Mesendoderm (in vitro differentiated cells): ENCODE data around the gene HAUS8.
A peak's percentile ranks its signal among the peaks of the same experiment; 100 is the strongest.

Experiments
- DNase-seq: peaks from one replicate; pipeline ENCODE4 v3.0.0; 2013
- H2AK5ac ChIP-seq: 2 replicates; pipeline ENCODE4 v1.6.1; 2013; ENCODE audit warnings: low read length, inconsistent platforms
- H2BK120ac ChIP-seq: 2 replicates; pipeline ENCODE4 v1.6.1; 2013; ENCODE audit warnings: low read depth, mild to moderate bottlenecking, low read length, moderate library complexity, mixed read lengths
- H2BK15ac ChIP-seq: replicated peaks from 2 replicates; pipeline ENCODE4 v1.6.1; 2013; ENCODE audit warnings: low read depth, mild to moderate bottlenecking, moderate library complexity
- H2BK5ac ChIP-seq: 2 replicates; pipeline ENCODE4 v1.6.1; 2013; ENCODE audit warnings: low read length, inconsistent platforms
- H3K18ac ChIP-seq: 2 replicates; pipeline ENCODE4 v1.6.1; 2013; ENCODE audit warnings: mild to moderate bottlenecking, low read length, mixed read lengths
- H3K23ac ChIP-seq: one replicate; pipeline ENCODE4 v1.6.1; 2013; ENCODE audit warnings: low read length
- H3K27ac ChIP-seq: 2 replicates; pipeline ENCODE4 v1.5.1; 2013; ENCODE audit warnings: low read depth, mild to moderate bottlenecking, inconsistent platforms, low read length, moderate library complexity
- H3K27me3 ChIP-seq: 2 replicates; pipeline ENCODE4 v1.6.1; 2013; ENCODE audit warnings: low read length, control low read depth, mild to moderate bottlenecking, inconsistent platforms; ENCODE audit not compliant: insufficient read depth, poor library complexity
- H3K36me3 ChIP-seq: 2 replicates; pipeline ENCODE4 v1.6.1; 2013; ENCODE audit warnings: low read length, inconsistent platforms; ENCODE audit not compliant: control insufficient read depth, insufficient read depth
- H3K4ac ChIP-seq: one replicate; pipeline ENCODE4 v1.6.1; 2013; ENCODE audit warnings: low read depth, mild to moderate bottlenecking, low read length, moderate library complexity
- H3K4me1 ChIP-seq: 2 replicates; pipeline ENCODE4 v1.6.1; 2013; ENCODE audit warnings: low read depth, low read length, inconsistent platforms; ENCODE audit not compliant: control insufficient read depth
- H3K4me2 ChIP-seq: 2 replicates; pipeline ENCODE4 v1.6.1; 2013; ENCODE audit warnings: low read length
- H3K4me3 ChIP-seq: 2 replicates; pipeline ENCODE4 v1.5.1; 2013; ENCODE audit warnings: mild to moderate bottlenecking, low read length
- H3K56ac ChIP-seq: one replicate; pipeline ENCODE4 v1.6.1; 2013; ENCODE audit warnings: low read length
- H3K79me1 ChIP-seq: 2 replicates; pipeline ENCODE4 v1.6.1; 2013; ENCODE audit warnings: low read length, inconsistent platforms
- H3K79me2 ChIP-seq: 2 replicates; pipeline ENCODE4 v1.6.1; 2013; ENCODE audit warnings: mild to moderate bottlenecking, low read length; ENCODE audit not compliant: control insufficient read depth, insufficient read depth
- H3K9ac ChIP-seq: 2 replicates; pipeline ENCODE4 v1.6.1; 2013; ENCODE audit warnings: low read length, inconsistent platforms
- H4K5ac ChIP-seq: one replicate; pipeline ENCODE4 v1.6.1; 2013; ENCODE audit warnings: low read length
- H4K8ac ChIP-seq: one replicate; pipeline ENCODE4 v1.6.1; 2013; ENCODE audit warnings: low read depth, mild to moderate bottlenecking, control low read depth, low read length, moderate library complexity
- whole genome bisulfite sequencing: extraction: QIAGEN DNeasy Blood & Tissue Kit; methylation state at CpG from one replicate; pipeline ENCODE4 v1.1.7; 2013; ENCODE audit warnings: low lambda C conversion rate, missing lambda C conversion rate; ENCODE audit not compliant: insufficient coverage; ENCODE audit errors: extremely low coverage; 5-methylcytosine and 5-hydroxymethylcytosine counted together

Gene HAUS8

GRCh38 chr19:17111766-17112165, 36.5 kb upstream of the HAUS8 start:
- WGBS: no CpG with 5 or more reads among the region's 3 CpGs
- H3K27ac ChIP-seq: no peak overlapping the region
- peak overlapping the region; percentile 66 for H3K23ac ChIP-seq
- H3K27me3 ChIP-seq: no peaks in the 10 kb centered on the region
- no peak overlapping the region for H3K4me2 ChIP-seq
- peaks cover 5% of the 10 kb centered on the region for H3K4me1 ChIP-seq
- H2BK120ac ChIP-seq: no peak overlapping the region
- no peak overlapping the region for H3K18ac ChIP-seq
- no peak overlapping the region for H3K4me3 ChIP-seq
- no peak overlapping the region for H2BK5ac ChIP-seq
- H3K56ac ChIP-seq: no peak overlapping the region
- no peak overlapping the region for H2AK5ac ChIP-seq
- H3K4ac ChIP-seq: no peak overlapping the region
- H3K9ac ChIP-seq: no peak overlapping the region
- H3K36me3 ChIP-seq: peaks cover 2% of the 10 kb centered on the region
- no peak overlapping the region for H4K8ac ChIP-seq
- H3K79me1 ChIP-seq: peaks cover 11% of the 10 kb centered on the region
- DNase-seq: no peak
- H4K5ac ChIP-seq: no peak overlapping the region
- H2BK15ac ChIP-seq: no peak overlapping the region
- peaks cover 2% of the 10 kb centered on the region for H3K79me2 ChIP-seq

- Histone ChIP-seq H2BK120ac (no peak overlapping the region), H3K4me3 (no peak overlapping the region), H2AK5ac (no peak overlapping the region), H2BK5ac (no peak overlapping the region), H3K79me2 (peaks cover 2% of the 10 kb centered on the region), H4K8ac (no peak overlapping the region), H4K5ac (no peak overlapping the region), H3K79me1 (peaks cover 11% of the 10 kb centered on the region), H3K9ac (no peak overlapping the region), H3K18ac (no peak overlapping the region), H3K4me1 (peaks cover 5% of the 10 kb centered on the region), H3K36me3 (peaks cover 2% of the 10 kb centered on the region), H3K4ac (no peak overlapping the region), H3K27ac (no peak overlapping the region), H2BK15ac (no peak overlapping the region), H3K56ac (no peak overlapping the region), H3K27me3 (no peaks in the 10 kb centered on the region), H3K23ac (no peak overlapping the region), H3K4me2 (no peak overlapping the region)
- no CpG with 5 or more reads among the region's 10 CpGs for WGBS
- DNase-seq: no peak
These were observed 35.3 kb upstream of the HAUS8 start for GRCh38 chr19:17110599-17110966.

- no peak overlapping the region for H3K18ac ChIP-seq
- H2AK5ac ChIP-seq: no peak overlapping the region
- peaks cover 5% of the 10 kb centered on the region for H3K4me1 ChIP-seq
- peaks cover 2% of the 10 kb centered on the region for H3K79me2 ChIP-seq
- H3K27me3 ChIP-seq: no peaks in the 10 kb centered on the region
- H4K5ac ChIP-seq: no peak overlapping the region
- H3K56ac ChIP-seq: no peak overlapping the region
- H2BK5ac ChIP-seq: no peak overlapping the region
- no peak overlapping the region for H4K8ac ChIP-seq
- DNase-seq: no peak
- H2BK15ac ChIP-seq: no peak overlapping the region
- no peak overlapping the region for H3K4me3 ChIP-seq
- no peak overlapping the region for H3K4me2 ChIP-seq
- WGBS: no CpG with 5 or more reads among the region's 26 CpGs
- no peak overlapping the region for H3K23ac ChIP-seq
- no peak overlapping the region for H2BK120ac ChIP-seq
- H3K27ac ChIP-seq: no peak overlapping the region
- no peak overlapping the region for H3K4ac ChIP-seq
- H3K79me1 ChIP-seq: peaks cover 11% of the 10 kb centered on the region
- peaks cover 2% of the 10 kb centered on the region for H3K36me3 ChIP-seq
- no peak overlapping the region for H3K9ac ChIP-seq
These were observed 34.8 kb upstream of the HAUS8 start for GRCh38 chr19:17109962-17110598.

- Histone ChIP-seq H3K9ac (no peak overlapping the region), H3K4ac (no peak overlapping the region), H3K36me3 (peaks cover 2% of the 10 kb centered on the region), H3K27ac (no peak overlapping the region), H3K79me2 (peaks cover 2% of the 10 kb centered on the region), H2BK15ac (no peak overlapping the region), H4K5ac (no peak overlapping the region), H3K79me1 (peaks cover 14% of the 10 kb centered on the region), H2AK5ac (no peak overlapping the region), H3K56ac (no peak overlapping the region), H2BK5ac (no peak overlapping the region), H3K4me1 (peaks cover 5% of the 10 kb centered on the region), H3K27me3 (no peaks in the 10 kb centered on the region), H3K18ac (no peak overlapping the region), H3K4me2 (no peak overlapping the region), H3K23ac (no peak overlapping the region), H2BK120ac (no peak overlapping the region), H3K4me3 (no peak overlapping the region), H4K8ac (no peak overlapping the region)
- DNase-seq: no peak
- WGBS: no CpG with 5 or more reads among the region's 9 CpGs
These were observed 34.0 kb upstream of the HAUS8 start for GRCh38 chr19:17109300-17109699.

- no peak overlapping the region for H3K27ac ChIP-seq
- WGBS: no CpG with 5 or more reads among the region's 4 CpGs
These were observed 33.2 kb upstream of the HAUS8 start for GRCh38 chr19:17108453-17108784.

More at GRCh38 chr19:17108453-17108784, 33.2 kb upstream of the HAUS8 start:
- H4K5ac ChIP-seq: no peak overlapping the region
- H2BK15ac ChIP-seq: no peak overlapping the region
- no peak overlapping the region for H2BK5ac ChIP-seq
- peaks cover 16% of the 10 kb centered on the region for H3K79me1 ChIP-seq
- H3K23ac ChIP-seq: no peak overlapping the region
- H3K4ac ChIP-seq: no peak overlapping the region
- no peak for DNase-seq
- H3K18ac ChIP-seq: no peak overlapping the region
- no peak overlapping the region for H2AK5ac ChIP-seq
- H3K27me3 ChIP-seq: no peaks in the 10 kb centered on the region
- H4K8ac ChIP-seq: no peak overlapping the region
- H3K4me1 ChIP-seq: no peaks in the 10 kb centered on the region
- H2BK120ac ChIP-seq: no peak overlapping the region
- no peak overlapping the region for H3K4me3 ChIP-seq
- H3K79me2 ChIP-seq: peaks cover 4% of the 10 kb centered on the region
- no peak overlapping the region for H3K4me2 ChIP-seq
- H3K36me3 ChIP-seq: peaks cover 2% of the 10 kb centered on the region
- H3K56ac ChIP-seq: no peak overlapping the region
- H3K9ac ChIP-seq: no peak overlapping the region
